MM.1S (cell line): ENCODE data around the gene PLD1.

Experiments
- EZH2 ChIP-seq: fragments of 300-600 bp; sonication (generic); optimal IDR thresholded peaks from 2 replicates; pipeline ENCODE3; 2017; ENCODE audit warnings: low read depth, mild to moderate bottlenecking, antibody characterized with exemption, low read length, mixed read lengths
- TF ChIP-seq, protein P1 (sequence below): fragments of 300-600 bp; sonication (generic); IDR thresholded peaks from 2 replicates; pipeline ENCODE4 v1.5.1; 2016; ENCODE audit warnings: antibody characterized with exemption, low read length, mixed read lengths

DNA sequence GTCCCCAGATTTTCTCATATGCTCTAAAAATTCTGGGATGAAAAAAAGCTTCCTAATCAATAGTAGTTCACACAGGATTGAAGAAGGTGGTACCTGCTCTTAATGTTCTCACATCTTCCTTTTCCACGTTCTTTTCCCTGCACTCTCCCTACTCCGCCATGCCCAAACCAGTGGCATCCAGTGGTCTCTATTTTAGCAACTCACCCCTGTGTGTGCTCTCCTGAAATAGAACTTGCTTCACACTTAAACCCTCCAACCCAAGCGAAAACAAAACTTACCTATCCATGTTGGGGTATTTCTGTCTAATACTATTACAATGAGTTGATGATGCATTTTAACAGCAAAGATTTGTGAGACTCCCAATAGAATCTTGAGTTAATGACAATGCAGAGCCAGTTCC is 148.8 kb downstream of the PLD1 start:
- no peak for TF ChIP-seq EZH2
- TF ChIP-seq, protein P1, sequence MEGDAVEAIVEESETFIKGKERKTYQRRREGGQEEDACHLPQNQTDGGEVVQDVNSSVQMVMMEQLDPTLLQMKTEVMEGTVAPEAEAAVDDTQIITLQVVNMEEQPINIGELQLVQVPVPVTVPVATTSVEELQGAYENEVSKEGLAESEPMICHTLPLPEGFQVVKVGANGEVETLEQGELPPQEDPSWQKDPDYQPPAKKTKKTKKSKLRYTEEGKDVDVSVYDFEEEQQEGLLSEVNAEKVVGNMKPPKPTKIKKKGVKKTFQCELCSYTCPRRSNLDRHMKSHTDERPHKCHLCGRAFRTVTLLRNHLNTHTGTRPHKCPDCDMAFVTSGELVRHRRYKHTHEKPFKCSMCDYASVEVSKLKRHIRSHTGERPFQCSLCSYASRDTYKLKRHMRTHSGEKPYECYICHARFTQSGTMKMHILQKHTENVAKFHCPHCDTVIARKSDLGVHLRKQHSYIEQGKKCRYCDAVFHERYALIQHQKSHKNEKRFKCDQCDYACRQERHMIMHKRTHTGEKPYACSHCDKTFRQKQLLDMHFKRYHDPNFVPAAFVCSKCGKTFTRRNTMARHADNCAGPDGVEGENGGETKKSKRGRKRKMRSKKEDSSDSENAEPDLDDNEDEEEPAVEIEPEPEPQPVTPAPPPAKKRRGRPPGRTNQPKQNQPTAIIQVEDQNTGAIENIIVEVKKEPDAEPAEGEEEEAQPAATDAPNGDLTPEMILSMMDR: no peak
